ENCODE measurements around the gene SIPA1L3. TPM values are rescaled to one million over a fixed set of nuclear protein-coding genes. Genes with fewer than 3 reads are reported as not detected.

SIPA1L3 gene
- total RNA-seq, 1 experiment from 2014 or later = 66.3 TPM

DNA sequence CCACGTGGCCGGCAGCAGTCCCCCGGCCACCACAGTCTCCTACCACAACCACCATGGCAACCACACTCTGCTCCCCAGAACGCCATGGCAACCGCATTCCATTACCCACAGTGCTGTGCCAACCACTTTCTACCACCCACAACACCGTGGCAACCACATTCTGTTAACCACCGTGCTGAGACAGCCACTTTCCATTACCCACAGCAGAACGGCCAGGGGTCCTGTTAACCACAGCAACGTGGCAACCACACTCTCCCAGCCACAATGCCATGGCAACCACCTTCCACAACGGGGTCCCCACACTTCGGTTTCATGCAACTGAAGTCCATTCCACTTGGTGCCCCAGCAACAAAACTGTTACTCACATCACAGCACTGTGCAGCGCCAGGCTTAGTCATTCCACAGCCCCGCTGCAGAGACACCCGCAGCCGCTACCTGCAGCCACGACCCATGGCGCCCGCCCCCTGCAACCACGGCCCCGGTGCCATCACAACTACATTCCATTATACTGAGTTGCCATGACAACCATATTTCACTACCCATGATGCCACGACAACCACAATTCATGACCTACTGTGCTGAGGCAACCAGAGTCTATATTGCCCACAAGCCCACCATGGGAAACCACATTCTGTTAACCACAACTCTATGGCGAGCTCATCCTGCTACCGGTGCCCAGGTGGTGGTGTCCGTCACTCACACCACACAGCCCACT, 307.1 kb downstream of the SIPA1L3 start:
- TF ChIP-seq REST (IDR thresholded peaks at IDR 0.05; ENCODE audit: insufficient read depth in 1 of 2, low read depth in 2 of 2, low read length in 1 of 2) (no peak), TCF7L2 (IDR thresholded peaks at IDR 0.05; ENCODE audit: low read depth, low read length) (no peak), POLR2AphosphoS5 (IDR thresholded peaks at IDR 0.05; ENCODE audit: low read depth, low read length) (no peak), SIN3A (IDR thresholded peaks at IDR 0.05; ENCODE audit: borderline replicate concordance, insufficient read depth, low read depth, low read length) (no peak)
- TF ChIP-seq, protein P1, sequence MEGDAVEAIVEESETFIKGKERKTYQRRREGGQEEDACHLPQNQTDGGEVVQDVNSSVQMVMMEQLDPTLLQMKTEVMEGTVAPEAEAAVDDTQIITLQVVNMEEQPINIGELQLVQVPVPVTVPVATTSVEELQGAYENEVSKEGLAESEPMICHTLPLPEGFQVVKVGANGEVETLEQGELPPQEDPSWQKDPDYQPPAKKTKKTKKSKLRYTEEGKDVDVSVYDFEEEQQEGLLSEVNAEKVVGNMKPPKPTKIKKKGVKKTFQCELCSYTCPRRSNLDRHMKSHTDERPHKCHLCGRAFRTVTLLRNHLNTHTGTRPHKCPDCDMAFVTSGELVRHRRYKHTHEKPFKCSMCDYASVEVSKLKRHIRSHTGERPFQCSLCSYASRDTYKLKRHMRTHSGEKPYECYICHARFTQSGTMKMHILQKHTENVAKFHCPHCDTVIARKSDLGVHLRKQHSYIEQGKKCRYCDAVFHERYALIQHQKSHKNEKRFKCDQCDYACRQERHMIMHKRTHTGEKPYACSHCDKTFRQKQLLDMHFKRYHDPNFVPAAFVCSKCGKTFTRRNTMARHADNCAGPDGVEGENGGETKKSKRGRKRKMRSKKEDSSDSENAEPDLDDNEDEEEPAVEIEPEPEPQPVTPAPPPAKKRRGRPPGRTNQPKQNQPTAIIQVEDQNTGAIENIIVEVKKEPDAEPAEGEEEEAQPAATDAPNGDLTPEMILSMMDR (IDR thresholded peaks at IDR 0.05) = no peak
- no peak overlapping the region for H3K4me3 ChIP-seq (ENCODE audit: low read depth in 2 of 2, low read length in 2 of 2)
- no peaks in the 10 kb centered on the region for H3K27me3 ChIP-seq (ENCODE audit: control insufficient read depth, insufficient read depth, low read length)
- DNase-seq (ENCODE audit: low read depth, low spot score) (no peak), ATAC-seq (peak; percentile 51)
- in situ Hi-C loops (cut with HindIII; ENCODE audit: low pct_unique_long_range_greater_than_20kb, low sequenced_read_pairs) (no loop called here), intact Hi-C loops (cut with micrococcal nuclease; ENCODE audit: unreplicated experiment) (no loop called here)
- BruUV-seq (replicated peaks) = no TSS peak
- POLR2A ChIA-PET = no interaction called here
- CTCF ChIA-PET = no interaction called here
- peaks cover 16% of the 10 kb centered on the region for H3K4me1 ChIP-seq (ENCODE audit: control insufficient read depth, insufficient read depth, low read length)
- no peak overlapping the region for H3K27ac ChIP-seq (ENCODE audit: low read length)
- no peaks in the 10 kb centered on the region for H3K9me3 ChIP-seq (ENCODE audit: control insufficient read depth, insufficient read depth, low read depth, low read length)
- no peaks in the 10 kb centered on the region for H3K36me3 ChIP-seq (ENCODE audit: control insufficient read depth, insufficient read depth, low read length)

- ChIA-PET CTCF (interaction anchor here (1.2 kb wide), 1 partner anchor 8 kb away, joined by 6 read pairs; no protein-coding TSS in a partner anchor), POLR2A (interaction anchor here (0.6 kb wide), 1 partner anchor 63 kb away, joined by 3 read pairs; no protein-coding TSS in a partner anchor)
- no peak overlapping the region for H3K4me3 ChIP-seq (ENCODE audit: low read depth in 2 of 2, low read length in 2 of 2)
- H3K27me3 ChIP-seq (ENCODE audit: control insufficient read depth, insufficient read depth, low read length) = no peaks in the 10 kb centered on the region
- in situ Hi-C loops (cut with HindIII; ENCODE audit: low pct_unique_long_range_greater_than_20kb, low sequenced_read_pairs) = no loop called here
- DNase-seq (ENCODE audit: low read depth, low spot score) (no peak), ATAC-seq (no peak)
- no peak for TF ChIP-seq REST (IDR thresholded peaks at IDR 0.05; ENCODE audit: insufficient read depth in 1 of 2, low read depth in 2 of 2, low read length in 1 of 2)
- TF ChIP-seq POLR2AphosphoS5 (IDR thresholded peaks at IDR 0.05; ENCODE audit: low read depth, low read length) = no peak
- TF ChIP-seq SIN3A (IDR thresholded peaks at IDR 0.05; ENCODE audit: borderline replicate concordance, insufficient read depth, low read depth, low read length) = no peak
- TF ChIP-seq, protein P1 (IDR thresholded peaks at IDR 0.05) = no peak
- no peak for TF ChIP-seq TCF7L2 (IDR thresholded peaks at IDR 0.05; ENCODE audit: low read depth, low read length)
- 0 out of 2 replicates have a peak, but pooled peaks cover 3% of the 10 kb centered on the region for H3K4me1 ChIP-seq (ENCODE audit: control insufficient read depth, insufficient read depth, low read length)
- BruUV-seq (replicated peaks) = no TSS peak
- H3K9me3 ChIP-seq (ENCODE audit: control insufficient read depth, insufficient read depth, low read depth, low read length) = no peaks in the 10 kb centered on the region
- intact Hi-C loops (cut with micrococcal nuclease; ENCODE audit: unreplicated experiment) = no loop called here
- no peaks in the 10 kb centered on the region for H3K36me3 ChIP-seq (ENCODE audit: control insufficient read depth, insufficient read depth, low read length)
- H3K27ac ChIP-seq (ENCODE audit: low read length) = no peak overlapping the region
Observed at GRCh38 chr19:38216785-38217641, 310.0 kb downstream of the SIPA1L3 start.

Data from Panc1 (cell line).